B cell (primary cell): ENCODE results near the gene AGBL4. TPM values are rescaled to one million over a fixed set of nuclear protein-coding genes. Genes with fewer than 3 reads are reported as not detected.

Experiments
- ATAC-seq: fragments of 200-7000 bp; cut with Tn5 transposase; one replicate; pipeline ENCODE4 v1.10.0; 2021; ENCODE audit warnings: low read depth, mild to moderate bottlenecking, moderate number of reproducible peaks, moderate library complexity
- CTCF ChIA-PET: fragments of 350-600 bp; sonication (Branson Sonifier 250); formaldehyde crosslinking; loops from one replicate; lab custom pipeline; 2021; ENCODE audit warnings: antibody characterized with exemption, inconsistent platforms; lab: Charles Lee
- POLR2A ChIA-PET: fragments of 350-600 bp; sonication (Branson Sonifier 250); formaldehyde crosslinking; loops from one replicate; lab custom pipeline; 2021; ENCODE audit warnings: antibody characterized with exemption; lab: Charles Lee
- DNase-seq: peaks from one replicate; pipeline ENCODE4 v3.0.0; 2013
- H2AFZ ChIP-seq: 2 replicates; pipeline ENCODE4 v1.6.1; 2012; ENCODE audit warnings: mild to moderate bottlenecking, low read depth, low read length; ENCODE audit not compliant: insufficient read depth, poor library complexity, severe bottlenecking
- H3K27ac ChIP-seq, 2 donors: 1 replicate in 1 of 2; 2 replicates in 1 of 2; pipeline ENCODE4 v1.5.1; 2012 to 2013; ENCODE audit warnings: low read length in 2 of 2, mild to moderate bottlenecking in 2 of 2, moderate library complexity in 1 of 2
- H3K27me3 ChIP-seq, 4 experiments: fragments of 200-600 bp in 1 of 4; sonication (generic) in 1 of 4; replicated peaks in 1 of 4; 1 replicate in 2 of 4; 2 replicates in 2 of 4; pipeline versions ENCODE4 v1.6.1 to v1.7.0; 2013 to 2016; ENCODE audit warnings: low read length in 3 of 4, mild to moderate bottlenecking in 2 of 4, mixed read lengths in 1 of 4, moderate library complexity in 1 of 4; ENCODE audit not compliant: insufficient read depth in 4 of 4, control insufficient read depth in 3 of 4; ENCODE audit errors: control extremely low read depth in 1 of 4
- H3K36me3 ChIP-seq, 2 experiments: replicated peaks in 1 of 2; 1 replicate in 1 of 2; 2 replicates in 1 of 2; pipeline versions ENCODE4 v1.6.1 to v1.7.1; 2013; ENCODE audit warnings: low read length in 1 of 2; ENCODE audit not compliant: insufficient read depth in 2 of 2, control insufficient read depth in 1 of 2; ENCODE audit errors: control extremely low read depth in 1 of 2, extremely low read depth in 1 of 2
- H3K4me1 ChIP-seq, 2 donors: fragments of 200-600 bp in 1 of 2; sonication (generic) in 1 of 2; 1 replicate in 1 of 2; 2 replicates in 1 of 2; pipeline versions ENCODE4 v1.5.1 to v1.6.1; 2013 to 2017; ENCODE audit warnings: low read length in 2 of 2; ENCODE audit not compliant: control insufficient read depth in 2 of 2, insufficient read depth in 2 of 2
- H3K4me2 ChIP-seq: replicated peaks from 2 replicates; pipeline ENCODE3; 2012; ENCODE audit warnings: mild to moderate bottlenecking, low read depth, low read length; ENCODE audit not compliant: poor library complexity, severe bottlenecking
- H3K4me3 ChIP-seq, 5 experiments: fragments of 200-600 bp in 1 of 5; sonication (generic) in 1 of 5; 1 replicate in 3 of 5; 2 replicates in 2 of 5; pipeline versions ENCODE4 v1.5.1 to v1.7.0; 2011 to 2016; ENCODE audit warnings: low read length in 4 of 5, mild to moderate bottlenecking in 4 of 5, low read depth in 2 of 5, control low read depth in 1 of 5, moderate library complexity in 1 of 5; ENCODE audit not compliant: insufficient read depth in 1 of 5; ENCODE audit errors: control extremely low read depth in 1 of 5, extremely low read depth in 1 of 5
- H3K79me2 ChIP-seq: fragments of 200-600 bp; sonication (generic); one replicate; pipeline ENCODE4 v1.6.0; 2016; ENCODE audit warnings: low read length; ENCODE audit not compliant: control insufficient read depth, insufficient read depth
- H3K9ac ChIP-seq: fragments of 200-600 bp; sonication (generic); 2 replicates; pipeline ENCODE4 v1.6.1; 2017; ENCODE audit warnings: mild to moderate bottlenecking, low read length, moderate library complexity
- H3K9me3 ChIP-seq, 3 donors: one replicate each; pipeline versions ENCODE4 v1.6.1 to v1.7.1; 2013; ENCODE audit warnings: low read length in 2 of 3; ENCODE audit not compliant: control insufficient read depth in 2 of 3, insufficient read depth in 1 of 3; ENCODE audit errors: control extremely low read depth in 1 of 3
- H4K20me1 ChIP-seq: 2 replicates; pipeline ENCODE4 v1.6.0; 2012; ENCODE audit warnings: mild to moderate bottlenecking, low read length; ENCODE audit not compliant: insufficient read depth, control insufficient read depth, poor library complexity, severe bottlenecking
- H3K27ac Mint-ChIP-seq: one replicate; pipeline ENCODE4 v1.8.0; 2021; ENCODE audit warnings: mixed read lengths
- H3K27me3 Mint-ChIP-seq: one replicate; pipeline ENCODE4 v1.8.0; 2021; ENCODE audit warnings: mixed read lengths
- H3K4me1 Mint-ChIP-seq: one replicate; pipeline ENCODE4 v1.8.0; 2021; ENCODE audit warnings: mixed read lengths
- H3K4me3 Mint-ChIP-seq: one replicate; pipeline ENCODE4 v1.8.0; 2021; ENCODE audit warnings: mixed read lengths
- H3K9me3 Mint-ChIP-seq: one replicate; pipeline ENCODE4 v1.8.0; 2022; ENCODE audit warnings: mixed read lengths; ENCODE audit not compliant: insufficient read depth
- EZH2 ChIP-seq: IDR thresholded peaks from 2 replicates; pipeline ENCODE4 v1.6.1; 2012; ENCODE audit warnings: borderline replicate concordance, low read depth, mild to moderate bottlenecking, moderate library complexity, low read length; ENCODE audit not compliant: insufficient read depth, poor library complexity, severe bottlenecking
- WGBS: methylation state at CpG from one replicate; pipeline ENCODE4 v1.1.5; 2013; ENCODE audit warnings: missing lambda C conversion rate; ENCODE audit not compliant: insufficient coverage; 5-methylcytosine and 5-hydroxymethylcytosine counted together
- intact Hi-C: fragments of 100-400 bp; cut with micrococcal nuclease; formaldehyde crosslinking; loops from one replicate; pipeline ENCODE4 v1.10.0; 2022
- polyA plus RNA-seq: library from polyadenylated mRNA; depleted of rRNA; stranded (reverse); fragments of >200 nt; gene quantifications from 2 replicates; pipeline ENCODE4 v1.2.3, GENCODE V29; 2012
- total RNA-seq, 2 donors: library from RNA; stranded (reverse); fragments of 120-200 nt in 1 of 2; gene quantifications; 1 replicate in 1 of 2; 2 replicates in 1 of 2; pipeline versions ENCODE4 v1.2.3 to v1.2.4, GENCODE V29; 2013 to 2022
- TF ChIP-seq, protein P1 (sequence below): fragments of 200-600 bp; IDR thresholded peaks from one replicate; pipeline ENCODE4 v1.8.0; 2022; ENCODE audit warnings: antibody characterized with exemption, mild to moderate bottlenecking

Gene AGBL4
- total and polyA plus RNA-seq, 2 donors (not counting 1 experiment from before 2014, with no cell fraction given), result 0.07 to 0.12 TPM

DNA sequence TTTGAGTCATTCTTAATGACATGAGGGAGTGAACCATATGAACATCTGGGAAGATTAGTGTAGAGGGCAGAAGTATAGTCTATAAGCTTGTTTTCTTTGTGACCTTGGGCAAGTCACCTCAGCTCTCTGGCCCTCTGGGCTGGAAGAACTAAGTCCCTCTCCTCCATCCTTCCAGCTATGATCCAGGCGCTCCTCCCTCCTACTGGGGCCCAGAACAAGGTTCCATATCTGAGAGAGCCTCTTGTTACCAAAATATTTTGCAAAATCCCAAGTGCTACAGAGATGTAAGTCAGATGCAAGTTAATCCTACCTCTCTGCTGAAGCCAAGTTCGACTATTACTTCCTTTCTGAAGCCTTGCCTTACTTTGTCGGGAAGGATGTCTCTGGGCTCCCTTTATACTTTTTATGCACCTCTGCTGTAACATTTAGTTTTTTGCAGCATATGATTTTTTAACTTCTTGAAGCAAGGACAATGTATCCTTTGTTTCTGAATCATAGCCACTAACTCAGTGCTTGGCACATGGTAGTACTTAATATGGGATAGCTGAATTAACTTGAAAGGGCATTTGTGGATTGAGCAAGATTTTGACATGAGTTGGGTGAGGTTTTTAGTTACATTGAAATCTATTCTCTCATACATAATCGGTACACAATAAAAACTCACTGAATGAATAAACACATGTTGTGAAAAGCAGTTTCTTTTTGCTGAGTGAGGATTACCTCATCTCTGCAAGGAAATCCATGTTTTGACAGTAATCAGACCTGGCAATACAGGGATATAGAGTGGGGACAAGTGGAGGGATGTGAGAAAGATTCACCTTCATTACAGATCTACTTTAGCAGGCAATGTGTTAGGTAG, 1192.4 kb downstream of the AGBL4 start:
- POLR2A ChIA-PET, result no interaction called here
- no peaks in the 10 kb centered on the region for H3K9me3 ChIP-seq
- H3K4me1 ChIP-seq, result no peaks in the 10 kb centered on the region
- H4K20me1 ChIP-seq, result no peaks in the 10 kb centered on the region
- DNase-seq, result no peak
- H3K79me2 ChIP-seq, result no peaks in the 10 kb centered on the region
- H3K27ac ChIP-seq, result no peak overlapping the region
- Mint-ChIP-seq H3K4me1 (no peaks in the 10 kb centered on the region), H3K4me3 (no peak overlapping the region), H3K27me3 (peaks cover 43% of the 10 kb centered on the region), H3K9me3 (no peaks in the 10 kb centered on the region), H3K27ac (no peak overlapping the region)
- H3K36me3 ChIP-seq, result no peaks in the 10 kb centered on the region
- no peak overlapping the region for H2AFZ ChIP-seq
- no peak for ATAC-seq
- WGBS, result 87% methylated on average over 3 of the region's 4 CpGs
- peaks cover 0 to 10% (median 3%) of the 10 kb centered on the region in 4 experiments for H3K27me3 ChIP-seq
- TF ChIP-seq EZH2, result no peak
- TF ChIP-seq, protein P1, sequence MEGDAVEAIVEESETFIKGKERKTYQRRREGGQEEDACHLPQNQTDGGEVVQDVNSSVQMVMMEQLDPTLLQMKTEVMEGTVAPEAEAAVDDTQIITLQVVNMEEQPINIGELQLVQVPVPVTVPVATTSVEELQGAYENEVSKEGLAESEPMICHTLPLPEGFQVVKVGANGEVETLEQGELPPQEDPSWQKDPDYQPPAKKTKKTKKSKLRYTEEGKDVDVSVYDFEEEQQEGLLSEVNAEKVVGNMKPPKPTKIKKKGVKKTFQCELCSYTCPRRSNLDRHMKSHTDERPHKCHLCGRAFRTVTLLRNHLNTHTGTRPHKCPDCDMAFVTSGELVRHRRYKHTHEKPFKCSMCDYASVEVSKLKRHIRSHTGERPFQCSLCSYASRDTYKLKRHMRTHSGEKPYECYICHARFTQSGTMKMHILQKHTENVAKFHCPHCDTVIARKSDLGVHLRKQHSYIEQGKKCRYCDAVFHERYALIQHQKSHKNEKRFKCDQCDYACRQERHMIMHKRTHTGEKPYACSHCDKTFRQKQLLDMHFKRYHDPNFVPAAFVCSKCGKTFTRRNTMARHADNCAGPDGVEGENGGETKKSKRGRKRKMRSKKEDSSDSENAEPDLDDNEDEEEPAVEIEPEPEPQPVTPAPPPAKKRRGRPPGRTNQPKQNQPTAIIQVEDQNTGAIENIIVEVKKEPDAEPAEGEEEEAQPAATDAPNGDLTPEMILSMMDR, result no peak
- CTCF ChIA-PET, result no interaction called here
- no peak overlapping the region for H3K9ac ChIP-seq
- no peak overlapping the region for H3K4me2 ChIP-seq
- intact Hi-C loops, result no loop called here
- H3K4me3 ChIP-seq, result no peak overlapping the region

DNA sequence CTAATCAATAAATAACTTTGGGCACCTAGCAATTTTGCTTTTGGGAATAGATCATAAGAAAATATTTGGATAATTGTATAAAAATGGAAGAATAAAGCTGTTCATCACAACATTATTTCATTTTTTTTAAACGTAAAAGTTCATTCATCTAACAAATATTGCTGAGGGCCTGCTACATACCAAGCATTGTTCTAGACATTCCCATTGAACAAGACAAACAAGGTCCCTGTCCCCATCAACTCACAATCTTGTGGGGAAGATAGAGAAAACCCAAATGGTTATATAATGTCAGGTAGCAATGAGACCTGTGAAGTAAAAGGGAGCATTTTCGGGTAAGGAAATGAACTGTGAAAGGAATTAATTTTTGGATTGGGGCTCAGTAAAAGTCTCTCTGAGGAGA, 1193.0 kb downstream of the AGBL4 start:
- Histone ChIP-seq H3K27ac (no peak overlapping the region), H4K20me1 (no peaks in the 10 kb centered on the region), H3K9ac (no peak overlapping the region), H3K4me3 (no peak overlapping the region), H3K9me3 (no peaks in the 10 kb centered on the region), H3K4me2 (no peak overlapping the region), H2AFZ (no peak overlapping the region), H3K36me3 (no peaks in the 10 kb centered on the region), H3K4me1 (no peaks in the 10 kb centered on the region), H3K27me3 (peaks cover 0 to 10% (median 2%) of the 10 kb centered on the region in 4 experiments), H3K79me2 (no peaks in the 10 kb centered on the region)
- WGBS, result 100% methylated on average over 1 of the region's 2 CpGs
- intact Hi-C loops, result no loop called here
- ATAC-seq (no peak), DNase-seq (no peak)
- POLR2A ChIA-PET, result no interaction called here
- CTCF ChIA-PET, result interaction anchor here (0.7 kb wide), 1 partner anchor 13 kb away, joined by 3 read pairs; no protein-coding TSS in a partner anchor
- no peaks in the 10 kb centered on the region for H3K9me3 Mint-ChIP-seq
- no peak overlapping the region for H3K4me3 Mint-ChIP-seq
- no peaks in the 10 kb centered on the region for H3K4me1 Mint-ChIP-seq
- peaks cover 39% of the 10 kb centered on the region for H3K27me3 Mint-ChIP-seq
- H3K27ac Mint-ChIP-seq, result no peak overlapping the region
- TF ChIP-seq, protein P1, result no peak
- TF ChIP-seq EZH2, result no peak
